Measurements from ENCODE around the gene CACNB3. TPM values are rescaled to one million over a fixed set of nuclear protein-coding genes. Genes with fewer than 3 reads are reported as not detected.

Gene CACNB3
- total RNA-seq, 1 donor from 2014 or later, result 36.1 TPM

DNA sequence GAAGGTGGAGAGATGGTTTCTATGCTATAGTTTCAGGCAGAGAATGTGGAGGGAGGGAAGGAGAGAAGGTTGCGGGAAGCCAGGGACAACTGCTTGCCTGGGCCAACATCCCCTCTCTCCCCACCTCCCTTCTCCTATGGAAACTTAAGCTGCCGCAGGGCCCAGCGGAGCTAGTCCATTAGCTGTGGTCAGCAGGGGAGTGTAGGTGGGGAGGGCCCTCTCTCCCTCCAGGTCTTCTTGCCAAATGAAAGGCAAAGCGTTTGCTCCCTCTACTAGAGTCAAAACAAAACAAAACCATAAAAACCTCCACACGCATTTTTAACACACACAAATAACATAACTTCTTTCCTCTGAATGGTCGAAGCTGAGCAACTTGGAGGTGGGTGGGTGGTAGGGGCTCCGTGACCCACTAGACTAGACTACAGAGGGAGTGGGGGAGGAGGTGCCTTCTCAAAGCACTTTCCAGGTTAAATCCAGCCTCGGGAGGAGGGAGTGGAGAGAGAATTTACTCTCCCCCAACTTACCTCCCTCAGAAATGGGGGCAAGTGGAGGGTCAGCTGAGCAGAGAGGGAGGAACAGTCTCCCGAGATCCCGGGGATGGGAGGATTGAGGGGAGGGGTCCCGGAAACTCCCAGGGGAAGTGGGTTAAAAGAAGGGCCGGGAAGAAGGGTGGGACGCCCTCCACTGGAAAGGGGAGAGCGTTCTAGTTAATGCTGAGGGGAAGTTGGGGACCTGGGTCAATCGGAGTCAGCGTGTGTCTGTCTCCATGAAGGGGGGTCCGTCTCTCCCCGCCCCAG, 4.6 kb upstream of the CACNB3 start:
- TF ChIP-seq, protein P1, sequence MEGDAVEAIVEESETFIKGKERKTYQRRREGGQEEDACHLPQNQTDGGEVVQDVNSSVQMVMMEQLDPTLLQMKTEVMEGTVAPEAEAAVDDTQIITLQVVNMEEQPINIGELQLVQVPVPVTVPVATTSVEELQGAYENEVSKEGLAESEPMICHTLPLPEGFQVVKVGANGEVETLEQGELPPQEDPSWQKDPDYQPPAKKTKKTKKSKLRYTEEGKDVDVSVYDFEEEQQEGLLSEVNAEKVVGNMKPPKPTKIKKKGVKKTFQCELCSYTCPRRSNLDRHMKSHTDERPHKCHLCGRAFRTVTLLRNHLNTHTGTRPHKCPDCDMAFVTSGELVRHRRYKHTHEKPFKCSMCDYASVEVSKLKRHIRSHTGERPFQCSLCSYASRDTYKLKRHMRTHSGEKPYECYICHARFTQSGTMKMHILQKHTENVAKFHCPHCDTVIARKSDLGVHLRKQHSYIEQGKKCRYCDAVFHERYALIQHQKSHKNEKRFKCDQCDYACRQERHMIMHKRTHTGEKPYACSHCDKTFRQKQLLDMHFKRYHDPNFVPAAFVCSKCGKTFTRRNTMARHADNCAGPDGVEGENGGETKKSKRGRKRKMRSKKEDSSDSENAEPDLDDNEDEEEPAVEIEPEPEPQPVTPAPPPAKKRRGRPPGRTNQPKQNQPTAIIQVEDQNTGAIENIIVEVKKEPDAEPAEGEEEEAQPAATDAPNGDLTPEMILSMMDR (IDR thresholded peaks at IDR 0.05), result no peak
- TF ChIP-seq POLR2AphosphoS5 (IDR thresholded peaks at IDR 0.05; ENCODE audit: insufficient read depth in 1 of 2, low read depth in 1 of 2) (no peak), POLR2A (IDR thresholded peaks at IDR 0.05) (no peak)
- Histone ChIP-seq H3K27ac (peak overlapping the region; percentile 95), H3K4me1 (peaks cover 69% of the 10 kb centered on the region), H3K4me3 (peak overlapping the region; percentile 69 to 75), H3K9me3 (no peaks in the 10 kb centered on the region), H3K27me3 (no peaks in the 10 kb centered on the region), H3K36me3 (no peaks in the 10 kb centered on the region)
- no peak for DNase-seq (ENCODE audit: extremely low spot score in 2 of 2)
- intact Hi-C loops (cut with DNase I), result no loop called here

DNA sequence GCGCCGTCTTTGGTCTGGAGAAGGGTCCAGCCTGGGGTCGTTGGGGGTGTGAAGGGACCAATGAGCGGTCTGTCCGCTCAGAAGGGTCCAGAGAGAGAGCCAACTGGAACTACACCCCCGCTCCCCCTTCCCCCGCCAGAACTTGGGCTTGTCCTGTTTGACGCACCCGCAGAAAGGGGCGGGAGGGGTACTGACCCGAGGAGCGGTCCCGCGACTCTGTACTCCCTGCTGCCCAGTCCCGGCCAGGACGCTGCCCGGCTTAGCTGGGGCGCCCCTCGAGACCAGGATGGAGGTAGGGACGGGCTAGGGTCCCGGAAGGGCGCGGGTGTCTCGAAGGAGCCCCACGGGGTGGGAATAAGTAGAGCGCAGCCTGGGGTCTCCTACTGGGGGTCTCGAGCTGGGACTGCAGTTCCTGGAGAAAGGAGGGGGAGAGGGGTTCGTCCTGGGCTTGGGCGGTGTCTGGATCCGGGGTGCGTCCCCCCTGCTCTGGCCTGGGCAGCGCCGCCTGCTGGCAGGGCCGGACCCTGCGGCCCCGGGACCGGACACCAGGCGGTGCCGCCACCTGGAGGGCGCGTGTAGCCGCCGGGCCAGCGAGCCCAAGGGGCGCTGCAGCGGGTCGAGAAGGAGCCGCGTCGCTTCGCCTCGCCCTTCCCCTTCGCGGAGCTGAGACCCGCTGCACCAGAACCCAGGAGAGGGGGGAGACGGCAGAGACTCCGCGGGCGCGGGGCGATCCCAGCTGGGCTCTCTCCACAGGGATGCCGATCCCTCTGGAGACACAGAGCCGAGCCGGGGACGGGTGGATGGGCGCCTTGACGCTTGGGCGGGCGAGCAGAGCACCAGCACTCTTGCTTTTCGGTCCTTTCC, 3.8 kb upstream of the CACNB3 start:
- peak overlapping the region; percentile 95 for H3K27ac ChIP-seq
- peaks cover 77% of the 10 kb centered on the region for H3K4me1 ChIP-seq
- no peaks in the 10 kb centered on the region for H3K9me3 ChIP-seq
- no peak for DNase-seq (ENCODE audit: extremely low spot score in 2 of 2)
- no peaks in the 10 kb centered on the region for H3K27me3 ChIP-seq
- H3K4me3 ChIP-seq, result peak overlapping the region; percentile 69 to 75
- intact Hi-C loops (cut with DNase I), result no loop called here
- TF ChIP-seq POLR2AphosphoS5 (IDR thresholded peaks at IDR 0.05; ENCODE audit: insufficient read depth in 1 of 2, low read depth in 1 of 2) (peak in 1 of 2 donors; percentile 75), POLR2A (IDR thresholded peaks at IDR 0.05) (peak in 1 of 2 donors; percentile 9)
- TF ChIP-seq, protein P1 (IDR thresholded peaks at IDR 0.05), result peak; percentile 80 to 98 (median 97)
- no peaks in the 10 kb centered on the region for H3K36me3 ChIP-seq

DNA sequence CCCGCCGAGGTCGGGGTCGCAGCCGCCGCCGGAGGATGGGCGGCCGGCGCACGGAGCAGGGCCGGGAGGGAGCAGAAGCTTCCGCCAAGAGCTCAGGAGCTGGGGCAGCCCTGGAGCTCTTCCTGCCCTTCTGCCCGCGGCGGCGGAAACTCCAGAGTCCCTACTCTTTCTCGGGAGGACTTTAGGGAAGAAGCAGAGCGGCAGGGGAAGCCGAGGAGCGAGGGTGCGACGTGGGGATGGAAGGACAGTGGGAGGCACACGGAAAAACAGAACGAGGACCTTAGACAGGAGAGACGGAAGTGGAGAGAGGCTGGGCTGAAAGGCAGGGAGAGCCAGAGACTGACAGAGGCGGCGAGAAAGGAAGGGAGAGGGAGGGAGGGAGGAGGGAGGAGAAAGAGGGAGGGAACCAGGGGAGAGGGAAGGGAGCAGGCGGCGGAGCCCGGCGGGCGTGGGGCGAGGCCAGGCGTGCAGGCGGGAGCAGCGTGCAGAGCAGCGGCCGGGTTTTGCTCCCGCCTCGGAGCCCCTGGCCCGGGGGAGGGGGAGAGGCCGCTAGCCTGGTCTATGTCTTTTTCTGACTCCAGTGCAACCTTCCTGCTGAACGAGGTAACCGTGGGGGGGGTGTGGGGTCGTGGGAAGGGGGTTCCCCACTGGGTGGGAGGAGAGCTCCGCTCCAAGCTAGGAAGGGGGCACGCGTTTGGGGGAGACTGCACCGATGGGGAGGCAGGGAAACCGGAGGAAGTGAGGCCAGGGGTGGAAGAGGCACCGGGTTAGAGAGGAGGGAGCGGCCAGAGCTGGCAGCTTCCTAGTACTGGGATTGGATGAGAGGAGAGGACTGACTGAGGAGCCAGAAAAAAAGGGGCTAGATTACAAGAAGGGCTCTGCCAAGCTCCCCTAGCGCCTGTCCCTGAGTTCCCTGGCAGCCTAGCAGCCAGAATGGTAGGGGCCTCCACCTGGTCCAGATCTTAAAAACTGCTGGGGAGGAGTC, 2.9 kb upstream of the CACNB3 start:
- Histone ChIP-seq H3K36me3 (no peaks in the 10 kb centered on the region), H3K4me1 (peaks cover 75% of the 10 kb centered on the region), H3K4me3 (peak overlapping the region; percentile 69 to 75), H3K27ac (peak overlapping the region; percentile 95), H3K27me3 (no peaks in the 10 kb centered on the region), H3K9me3 (no peaks in the 10 kb centered on the region)
- TF ChIP-seq POLR2A (IDR thresholded peaks at IDR 0.05), result peak in 1 of 2 donors; percentile 83
- TF ChIP-seq, protein P1 (IDR thresholded peaks at IDR 0.05), result no peak
- TF ChIP-seq POLR2AphosphoS5 (IDR thresholded peaks at IDR 0.05; ENCODE audit: insufficient read depth in 1 of 2, low read depth in 1 of 2), result peak in 1 of 2 donors; percentile 90
- intact Hi-C loops (cut with DNase I), result no loop called here
- DNase-seq (ENCODE audit: extremely low spot score in 2 of 2), result no peak

DNA sequence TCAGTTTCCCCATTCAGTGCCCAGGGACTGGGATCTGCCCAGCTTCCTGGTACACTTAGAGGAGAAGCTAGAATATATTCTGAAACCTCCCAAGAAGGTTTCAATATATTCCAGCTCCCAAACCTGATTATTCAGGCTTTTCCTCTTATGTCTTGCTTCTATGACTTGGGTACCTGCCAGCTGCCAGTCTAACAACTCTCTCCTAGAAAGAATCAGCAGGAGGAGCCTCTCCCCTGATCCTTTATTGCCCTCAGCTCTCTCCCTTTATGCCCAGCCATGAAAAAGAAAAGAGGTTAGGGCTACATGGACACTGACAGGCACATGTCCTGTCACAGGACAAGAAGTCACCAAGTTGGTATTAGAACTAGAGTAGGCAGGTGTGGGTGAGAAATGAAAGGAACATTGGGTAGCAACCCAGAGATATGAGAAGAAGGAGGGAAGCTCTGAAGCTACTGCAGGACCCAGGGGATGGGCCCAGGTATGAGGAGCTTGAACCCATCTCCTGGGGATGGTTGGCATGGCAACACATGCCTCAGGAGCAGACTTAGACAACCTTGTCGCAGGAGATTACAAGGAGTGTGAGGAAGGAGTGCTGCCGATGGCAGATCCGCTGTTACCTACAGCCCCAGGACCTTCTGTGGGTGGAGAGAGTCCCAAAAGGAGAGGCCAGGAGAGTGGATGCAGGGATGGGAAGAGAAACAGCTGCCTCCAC, 2.0 kb upstream of the CACNB3 start:
- peak overlapping the region; percentile 95 for H3K27ac ChIP-seq
- DNase-seq (ENCODE audit: extremely low spot score in 2 of 2), result no peak
- no peaks in the 10 kb centered on the region for H3K9me3 ChIP-seq
- peaks cover 66% of the 10 kb centered on the region for H3K4me1 ChIP-seq
- no peaks in the 10 kb centered on the region for H3K27me3 ChIP-seq
- no peaks in the 10 kb centered on the region for H3K36me3 ChIP-seq
- TF ChIP-seq POLR2AphosphoS5 (IDR thresholded peaks at IDR 0.05; ENCODE audit: insufficient read depth in 1 of 2, low read depth in 1 of 2) (no peak), POLR2A (IDR thresholded peaks at IDR 0.05) (no peak)
- TF ChIP-seq, protein P1 (IDR thresholded peaks at IDR 0.05), result no peak
- intact Hi-C loops (cut with DNase I), result no loop called here
- H3K4me3 ChIP-seq, result peak overlapping the region; percentile 69 to 75

All from vagina (tissue), 2 donors.